ENCODE measurements around the gene HIBCH.

The HIBCH gene

DNA sequence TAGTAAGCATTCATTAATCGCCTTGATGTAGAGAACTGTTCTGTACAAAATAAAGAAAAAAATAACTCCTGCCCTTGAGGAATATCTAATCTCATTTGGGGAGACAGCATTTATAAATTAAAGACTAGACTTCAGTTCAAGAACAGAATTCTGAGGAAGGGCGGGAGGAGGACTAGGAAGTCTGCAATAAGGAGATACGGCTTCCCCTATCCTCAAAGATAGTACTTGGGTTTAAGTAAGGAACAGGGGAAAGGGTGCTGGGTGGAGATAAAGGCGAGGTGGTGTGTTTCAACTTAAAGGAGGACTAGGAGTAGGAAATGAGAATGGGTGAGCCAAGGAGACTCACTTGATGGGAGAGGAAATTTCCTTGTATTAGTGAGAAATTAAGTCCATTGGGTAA, 135.2 kb downstream of the HIBCH start:
- no peak overlapping the region for H2AFZ ChIP-seq
- no peaks in the 10 kb centered on the region for H3K27me3 ChIP-seq (ENCODE audit: control insufficient read depth, insufficient read depth, low read length)
- no peak overlapping the region for H3K9ac ChIP-seq
- H3K79me2 ChIP-seq = no peaks in the 10 kb centered on the region
- H3K36me3 ChIP-seq (ENCODE audit: control insufficient read depth, insufficient read depth, low read length) = no peaks in the 10 kb centered on the region
- H3K4me2 ChIP-seq (ENCODE audit: low read length) = no peak overlapping the region
- H3K4me1 ChIP-seq = peaks cover 5% of the 10 kb centered on the region
- no peaks in the 10 kb centered on the region for H3K9me3 ChIP-seq (ENCODE audit: control insufficient read depth, low read length)
- TF ChIP-seq, protein P1, sequence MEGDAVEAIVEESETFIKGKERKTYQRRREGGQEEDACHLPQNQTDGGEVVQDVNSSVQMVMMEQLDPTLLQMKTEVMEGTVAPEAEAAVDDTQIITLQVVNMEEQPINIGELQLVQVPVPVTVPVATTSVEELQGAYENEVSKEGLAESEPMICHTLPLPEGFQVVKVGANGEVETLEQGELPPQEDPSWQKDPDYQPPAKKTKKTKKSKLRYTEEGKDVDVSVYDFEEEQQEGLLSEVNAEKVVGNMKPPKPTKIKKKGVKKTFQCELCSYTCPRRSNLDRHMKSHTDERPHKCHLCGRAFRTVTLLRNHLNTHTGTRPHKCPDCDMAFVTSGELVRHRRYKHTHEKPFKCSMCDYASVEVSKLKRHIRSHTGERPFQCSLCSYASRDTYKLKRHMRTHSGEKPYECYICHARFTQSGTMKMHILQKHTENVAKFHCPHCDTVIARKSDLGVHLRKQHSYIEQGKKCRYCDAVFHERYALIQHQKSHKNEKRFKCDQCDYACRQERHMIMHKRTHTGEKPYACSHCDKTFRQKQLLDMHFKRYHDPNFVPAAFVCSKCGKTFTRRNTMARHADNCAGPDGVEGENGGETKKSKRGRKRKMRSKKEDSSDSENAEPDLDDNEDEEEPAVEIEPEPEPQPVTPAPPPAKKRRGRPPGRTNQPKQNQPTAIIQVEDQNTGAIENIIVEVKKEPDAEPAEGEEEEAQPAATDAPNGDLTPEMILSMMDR (IDR thresholded peaks at IDR 0.05) = no peak
- H3K27ac ChIP-seq = no peak overlapping the region
- H3K4me3 ChIP-seq (ENCODE audit: low read depth, low read length) = no peak overlapping the region

DNA sequence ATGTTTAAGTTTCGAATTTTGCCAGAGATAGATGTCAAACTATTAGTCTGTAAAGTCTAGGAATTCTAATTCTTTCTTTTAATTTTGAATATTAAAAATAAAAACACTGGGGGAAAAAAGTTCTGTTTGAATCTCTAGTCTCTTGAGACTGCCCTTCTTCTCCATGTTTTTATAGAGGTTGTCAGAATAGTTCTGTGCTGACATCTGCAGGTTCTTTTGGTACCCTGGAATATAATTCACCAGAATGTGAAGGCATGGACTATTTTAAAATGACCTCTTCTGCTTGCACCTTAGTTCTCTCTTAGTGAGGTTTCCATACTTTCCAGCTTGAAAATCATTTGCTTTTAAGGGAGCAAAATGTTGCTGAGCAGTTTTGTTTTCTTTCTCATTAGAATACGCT, 136.1 kb downstream of the HIBCH start:
- TF ChIP-seq, protein P1 (IDR thresholded peaks at IDR 0.05) = no peak
- no peaks in the 10 kb centered on the region for H3K27me3 ChIP-seq (ENCODE audit: control insufficient read depth, insufficient read depth, low read length)
- H3K9ac ChIP-seq = no peak overlapping the region
- H3K36me3 ChIP-seq (ENCODE audit: control insufficient read depth, insufficient read depth, low read length) = no peaks in the 10 kb centered on the region
- no peaks in the 10 kb centered on the region for H3K79me2 ChIP-seq
- no peak overlapping the region for H3K4me3 ChIP-seq (ENCODE audit: low read depth, low read length)
- H3K9me3 ChIP-seq (ENCODE audit: control insufficient read depth, low read length) = no peaks in the 10 kb centered on the region
- H3K27ac ChIP-seq = no peak overlapping the region
- no peak overlapping the region for H3K4me2 ChIP-seq (ENCODE audit: low read length)
- H3K4me1 ChIP-seq = peaks cover 5% of the 10 kb centered on the region
- no peak overlapping the region for H2AFZ ChIP-seq

DNA sequence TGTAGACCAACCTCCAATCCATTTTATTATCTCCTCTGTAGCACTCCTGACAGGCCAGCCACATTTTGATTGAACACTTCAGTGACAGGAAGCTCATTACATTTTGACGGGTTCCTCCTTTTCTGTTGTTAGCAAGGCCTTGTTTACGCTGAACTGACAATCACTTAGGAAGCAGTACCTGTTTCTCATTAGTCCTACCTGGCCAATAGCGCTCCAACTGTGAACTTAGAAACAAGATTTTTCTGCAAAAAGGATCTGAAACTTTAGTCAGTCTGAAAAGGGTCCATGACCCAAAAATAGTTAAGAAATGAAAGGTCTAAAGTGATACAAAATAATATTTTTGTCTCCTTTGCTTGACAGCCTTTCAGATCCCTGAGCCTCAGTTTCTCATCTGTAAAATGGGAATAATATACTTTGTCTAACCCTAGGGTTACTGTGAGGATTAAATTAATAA, 137.5 kb downstream of the HIBCH start:
- H3K27ac ChIP-seq = no peak overlapping the region
- H2AFZ ChIP-seq = no peak overlapping the region
- H3K79me2 ChIP-seq = no peaks in the 10 kb centered on the region
- no peaks in the 10 kb centered on the region for H3K27me3 ChIP-seq (ENCODE audit: control insufficient read depth, insufficient read depth, low read length)
- no peak overlapping the region for H3K4me3 ChIP-seq (ENCODE audit: low read depth, low read length)
- no peaks in the 10 kb centered on the region for H3K36me3 ChIP-seq (ENCODE audit: control insufficient read depth, insufficient read depth, low read length)
- no peak overlapping the region for H3K9ac ChIP-seq
- H3K4me2 ChIP-seq (ENCODE audit: low read length) = no peak overlapping the region
- H3K4me1 ChIP-seq = peaks cover 5% of the 10 kb centered on the region
- TF ChIP-seq, protein P1 (IDR thresholded peaks at IDR 0.05) = no peak
- H3K9me3 ChIP-seq (ENCODE audit: control insufficient read depth, low read length) = no peaks in the 10 kb centered on the region

DNA sequence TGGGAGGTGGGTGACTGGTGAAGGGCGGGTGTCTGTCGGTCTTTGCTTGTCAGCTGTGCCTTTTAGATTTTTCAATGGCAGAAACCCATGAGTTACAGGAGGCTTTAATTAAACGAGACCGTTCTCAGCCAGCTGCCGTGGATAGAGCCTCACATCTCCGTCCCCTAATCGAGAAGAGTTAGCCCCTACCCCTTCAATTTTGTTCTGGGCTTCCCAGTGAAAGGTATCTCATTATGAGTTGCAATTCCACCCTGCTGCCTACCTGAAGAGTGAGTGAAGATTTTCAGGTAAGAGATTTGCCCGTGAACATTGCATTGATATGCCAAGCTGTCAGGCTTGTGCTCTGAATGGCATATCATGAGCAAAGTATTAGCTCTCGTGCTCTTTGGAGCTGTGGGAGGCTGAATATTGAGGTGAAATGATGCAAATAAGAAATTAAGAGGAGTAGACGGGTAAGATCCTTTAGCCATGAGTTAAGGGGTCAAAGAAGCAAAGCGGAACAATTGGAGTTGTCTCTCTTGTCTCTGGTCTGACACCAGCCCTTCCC, 138.4 kb downstream of the HIBCH start:
- H3K36me3 ChIP-seq (ENCODE audit: control insufficient read depth, insufficient read depth, low read length) = no peaks in the 10 kb centered on the region
- H3K27ac ChIP-seq = peak overlapping the region; percentile 52
- H3K9ac ChIP-seq = no peak overlapping the region
- peak overlapping the region; percentile 54 for H3K4me3 ChIP-seq (ENCODE audit: low read depth, low read length)
- no peaks in the 10 kb centered on the region for H3K79me2 ChIP-seq
- H3K4me2 ChIP-seq (ENCODE audit: low read length) = peak overlapping the region; percentile 79
- H2AFZ ChIP-seq = peak overlapping the region; percentile 98
- peaks cover 5% of the 10 kb centered on the region for H3K4me1 ChIP-seq
- H3K27me3 ChIP-seq (ENCODE audit: control insufficient read depth, insufficient read depth, low read length) = no peaks in the 10 kb centered on the region
- no peaks in the 10 kb centered on the region for H3K9me3 ChIP-seq (ENCODE audit: control insufficient read depth, low read length)
- TF ChIP-seq, protein P1 (IDR thresholded peaks at IDR 0.05) = no peak

Measured in parathyroid adenoma (tissue), 2 donors.